Measurements from ENCODE around the gene PSG3. TPM values are rescaled to one million over a fixed set of nuclear protein-coding genes. Genes with fewer than 3 reads are reported as not detected.
"Not testable (repeated sequence)": the region's sequence is repeated elsewhere in the genome, so short reads cannot be mapped to it uniquely, and the experiment has no call there.

Gene PSG3
- total RNA-seq, 3 donors from 2014 or later (not counting 1 experiment from before 2014, with no cell fraction given) = not detected

- Histone ChIP-seq H3K4me3 (ENCODE audit: low read length) (no peak overlapping the region), H3K27me3 (ENCODE audit: control insufficient read depth, insufficient read depth, low read length) (no peaks in the 10 kb centered on the region), H3K4me1 (ENCODE audit: control insufficient read depth, insufficient read depth, low read length) (no peaks in the 10 kb centered on the region), H3K9me3 (ENCODE audit: control insufficient read depth, insufficient read depth, low read length) (no peaks in the 10 kb centered on the region), H3K27ac (ENCODE audit: low read length) (no peak overlapping the region), H3K36me3 (ENCODE audit: control insufficient read depth, insufficient read depth, low read length) (no peaks in the 10 kb centered on the region)
- ATAC-seq (no peak), DNase-seq (no peak)
- intact Hi-C loops (cut with micrococcal nuclease) = no loop called here
- peaks cover 6 to 13% of the 10 kb centered on the region in 2 donors for H3K27me3 Mint-ChIP-seq (ENCODE audit: low read depth in 2 of 2)
- 88% methylated on average over 3 of the region's 3 CpGs for WGBS (ENCODE audit: insufficient coverage)
- no peak overlapping the region for H3K27ac Mint-ChIP-seq
- H3K36me3 Mint-ChIP-seq = no peaks in the 10 kb centered on the region
- H3K4me1 Mint-ChIP-seq = no peaks in the 10 kb centered on the region
- no peak for TF ChIP-seq CTCF (IDR thresholded peaks at IDR 0.05)
- H3K4me3 Mint-ChIP-seq = no peak overlapping the region
- H3K9me3 Mint-ChIP-seq = no peaks in the 10 kb centered on the region
Measured at GRCh38 chr19:42764836-42765235, 24.6 kb upstream of the PSG3 start.

- no peak for ATAC-seq
Measured at GRCh38 chr19:42762789-42763188, 22.5 kb upstream of the PSG3 start.

GRCh38 chr19:42761924-42762295, 21.6 kb upstream of the PSG3 start:
- DNase-seq; ATAC-seq; H3K9me3 Mint-ChIP-seq; intact Hi-C loops (cut with micrococcal nuclease); H3K36me3 ChIP-seq (ENCODE audit: control insufficient read depth, insufficient read depth, low read length); H3K9me3 ChIP-seq (ENCODE audit: control insufficient read depth, insufficient read depth, low read length); H3K4me1 Mint-ChIP-seq; H3K27me3 ChIP-seq (ENCODE audit: control insufficient read depth, insufficient read depth, low read length); H3K27ac Mint-ChIP-seq; H3K27me3 Mint-ChIP-seq (ENCODE audit: low read depth in 2 of 2); H3K36me3 Mint-ChIP-seq; H3K4me1 ChIP-seq (ENCODE audit: control insufficient read depth, insufficient read depth, low read length); H3K4me3 ChIP-seq (ENCODE audit: low read length); H3K4me3 Mint-ChIP-seq; H3K27ac ChIP-seq (ENCODE audit: low read length): not testable (repeated sequence)
- WGBS (ENCODE audit: insufficient coverage) = no CpG with 5 or more reads among the region's 1 CpG

More at GRCh38 chr19:42762789-42763188, 22.5 kb upstream of the PSG3 start:
- no peak overlapping the region for H3K27ac Mint-ChIP-seq
- TF ChIP-seq CTCF (IDR thresholded peaks at IDR 0.05) = no peak
- H3K9me3 Mint-ChIP-seq = no peaks in the 10 kb centered on the region
- Histone ChIP-seq H3K4me3 (ENCODE audit: low read length) (no peak overlapping the region), H3K27me3 (ENCODE audit: control insufficient read depth, insufficient read depth, low read length) (no peaks in the 10 kb centered on the region), H3K9me3 (ENCODE audit: control insufficient read depth, insufficient read depth, low read length) (no peaks in the 10 kb centered on the region), H3K36me3 (ENCODE audit: control insufficient read depth, insufficient read depth, low read length) (no peaks in the 10 kb centered on the region), H3K4me1 (ENCODE audit: control insufficient read depth, insufficient read depth, low read length) (no peaks in the 10 kb centered on the region), H3K27ac (ENCODE audit: low read length) (no peak overlapping the region)
- no peaks in the 10 kb centered on the region for H3K4me1 Mint-ChIP-seq
- intact Hi-C loops (cut with micrococcal nuclease) = no loop called here
- H3K36me3 Mint-ChIP-seq = no peaks in the 10 kb centered on the region
- peaks cover 8 to 9% of the 10 kb centered on the region in 2 donors for H3K27me3 Mint-ChIP-seq (ENCODE audit: low read depth in 2 of 2)
- 89% methylated on average over 2 of the region's 2 CpGs for WGBS (ENCODE audit: insufficient coverage)
- DNase-seq = no peak
- no peak overlapping the region for H3K4me3 Mint-ChIP-seq

GRCh38 chr19:42760954-42761923, 21.0 kb upstream of the PSG3 start:
- H3K4me3 Mint-ChIP-seq; intact Hi-C loops (cut with micrococcal nuclease); H3K4me1 ChIP-seq (ENCODE audit: control insufficient read depth, insufficient read depth, low read length); H3K27me3 ChIP-seq (ENCODE audit: control insufficient read depth, insufficient read depth, low read length); H3K4me1 Mint-ChIP-seq; H3K27ac Mint-ChIP-seq; H3K36me3 ChIP-seq (ENCODE audit: control insufficient read depth, insufficient read depth, low read length); H3K27me3 Mint-ChIP-seq (ENCODE audit: low read depth in 2 of 2); H3K9me3 Mint-ChIP-seq; H3K9me3 ChIP-seq (ENCODE audit: control insufficient read depth, insufficient read depth, low read length); ATAC-seq; H3K27ac ChIP-seq (ENCODE audit: low read length); H3K4me3 ChIP-seq (ENCODE audit: low read length); DNase-seq; H3K36me3 Mint-ChIP-seq: not testable (repeated sequence)
- WGBS (ENCODE audit: insufficient coverage) = 76% methylated on average over 4 of the region's 7 CpGs

GRCh38 chr19:42758667-42759066, 18.4 kb upstream of the PSG3 start:
- intact Hi-C loops (cut with micrococcal nuclease); ATAC-seq: not testable (repeated sequence)

GRCh38 chr19:42752246-42752645, 12.0 kb upstream of the PSG3 start:
- H3K4me3 ChIP-seq (ENCODE audit: low read length); H3K27me3 ChIP-seq (ENCODE audit: control insufficient read depth, insufficient read depth, low read length); H3K9me3 Mint-ChIP-seq; H3K27ac Mint-ChIP-seq; H3K4me3 Mint-ChIP-seq; H3K27ac ChIP-seq (ENCODE audit: low read length); DNase-seq; H3K4me1 ChIP-seq (ENCODE audit: control insufficient read depth, insufficient read depth, low read length); H3K36me3 ChIP-seq (ENCODE audit: control insufficient read depth, insufficient read depth, low read length); H3K9me3 ChIP-seq (ENCODE audit: control insufficient read depth, insufficient read depth, low read length); intact Hi-C loops (cut with micrococcal nuclease); ATAC-seq; H3K36me3 Mint-ChIP-seq; H3K4me1 Mint-ChIP-seq: not testable (repeated sequence)
- WGBS (ENCODE audit: insufficient coverage) = 100% methylated on average over 1 of the region's 1 CpG
- H3K27me3 Mint-ChIP-seq (ENCODE audit: low read depth in 2 of 2) = peaks cover 18 to 30% of the 10 kb centered on the region in 2 donors

More at GRCh38 chr19:42758667-42759066, 18.4 kb upstream of the PSG3 start:
- H3K27ac ChIP-seq (ENCODE audit: low read length); H3K36me3 Mint-ChIP-seq; DNase-seq; H3K4me3 Mint-ChIP-seq; H3K9me3 ChIP-seq (ENCODE audit: control insufficient read depth, insufficient read depth, low read length); H3K4me1 ChIP-seq (ENCODE audit: control insufficient read depth, insufficient read depth, low read length); H3K27me3 ChIP-seq (ENCODE audit: control insufficient read depth, insufficient read depth, low read length); H3K27ac Mint-ChIP-seq; H3K9me3 Mint-ChIP-seq; H3K36me3 ChIP-seq (ENCODE audit: control insufficient read depth, insufficient read depth, low read length); H3K4me1 Mint-ChIP-seq; H3K4me3 ChIP-seq (ENCODE audit: low read length): not testable (repeated sequence)
- peaks cover 9 to 11% of the 10 kb centered on the region in 2 donors for H3K27me3 Mint-ChIP-seq (ENCODE audit: low read depth in 2 of 2)
- WGBS (ENCODE audit: insufficient coverage) = 22% methylated on average over 2 of the region's 3 CpGs

All from natural killer cell (primary cell).